H1 (cell line): ENCODE results near the gene PRCD. TPM values are rescaled to one million over a fixed set of nuclear protein-coding genes. Genes with fewer than 3 reads are reported as not detected.

ENCODE experiments used
- CTCF ChIA-PET: fragments of 300-600 bp; sonication (Branson Sonifier 250); formaldehyde crosslinking; loops from one replicate; lab custom pipeline; 2021; ENCODE audit not compliant: partially characterized antibody; lab: Charles Lee
- POLR2A ChIA-PET: fragments of 300-600 bp; sonication (Branson Sonifier 250); formaldehyde crosslinking; loops from one replicate; lab custom pipeline; 2021; ENCODE audit warnings: inconsistent platforms; ENCODE audit not compliant: partially characterized antibody; lab: Charles Lee
- DNase-seq, 2 experiments: peaks; one replicate each; pipeline versions ENCODE4 v3.0.0 to v3.0.0-alpha.2; 2010 to 2022; ENCODE audit warnings: low spot score in 2 of 2, low read depth in 1 of 2, mixed read lengths in 1 of 2
- FAIRE-seq: peaks from 2 replicates; lab custom pipeline; 2011; peaks lifted over from hg19 to GRCh38; lab: Jason Lieb, UNC
- H2AFZ ChIP-seq: 2 replicates; pipeline ENCODE4 v1.8.1; 2012; ENCODE audit warnings: low read length, inconsistent platforms
- H2AK5ac ChIP-seq: 2 replicates; pipeline ENCODE4 v1.6.1; 2013; ENCODE audit warnings: low read depth, low read length
- H2BK120ac ChIP-seq: replicated peaks from 2 replicates; pipeline ENCODE3; 2013; ENCODE audit warnings: low read depth, low read length, inconsistent platforms
- H2BK12ac ChIP-seq: 2 replicates; pipeline ENCODE4 v1.6.1; 2013; ENCODE audit warnings: low read depth, low read length
- H2BK15ac ChIP-seq: 2 replicates; pipeline ENCODE4 v1.6.1; 2013; ENCODE audit warnings: low read length
- H2BK20ac ChIP-seq: 2 replicates; pipeline ENCODE4 v1.6.1; 2013; ENCODE audit warnings: low read length
- H2BK5ac ChIP-seq: 2 replicates; pipeline ENCODE4 v1.6.1; 2013; ENCODE audit warnings: low read depth, low read length
- H3K14ac ChIP-seq: 2 replicates; pipeline ENCODE4 v1.6.1; 2013; ENCODE audit warnings: inconsistent platforms; ENCODE audit not compliant: insufficient read length
- H3K18ac ChIP-seq: 2 replicates; pipeline ENCODE4 v1.6.1; 2013; ENCODE audit warnings: low read length; ENCODE audit errors: extremely low read depth
- H3K23ac ChIP-seq: 2 replicates; pipeline ENCODE4 v1.6.1; 2013; ENCODE audit warnings: inconsistent platforms; ENCODE audit not compliant: insufficient read length
- H3K23me2 ChIP-seq: 2 replicates; pipeline ENCODE4 v1.6.1; 2013; ENCODE audit warnings: low read depth, low read length
- H3K27ac ChIP-seq: 2 replicates; pipeline ENCODE4 v1.6.1; 2011; ENCODE audit warnings: low read depth, low read length, inconsistent platforms
- H3K27me3 ChIP-seq, 4 experiments: replicated peaks in 1 of 4; 1 replicate in 1 of 4; 2 replicates in 3 of 4; pipeline versions ENCODE4 v1.6.1 to v1.8.1; 2011 to 2013; ENCODE audit warnings: low read length in 3 of 4, mild to moderate bottlenecking in 3 of 4, inconsistent platforms in 2 of 4, mixed read lengths in 2 of 4, moderate library complexity in 1 of 4; ENCODE audit not compliant: control insufficient read depth in 3 of 4, insufficient read depth in 3 of 4; ENCODE audit errors: extremely low read depth in 1 of 4
- H3K36me3 ChIP-seq, 4 experiments: 2 replicates each; pipeline versions ENCODE4 v1.6.1 to v1.8.1; 2011 to 2013; ENCODE audit warnings: mild to moderate bottlenecking in 4 of 4, low read length in 3 of 4, moderate library complexity in 2 of 4, control low read depth in 1 of 4, inconsistent platforms in 1 of 4; ENCODE audit not compliant: insufficient read depth in 4 of 4, control insufficient read depth in 2 of 4
- H3K4ac ChIP-seq: replicated peaks from 2 replicates; pipeline ENCODE3; 2013; ENCODE audit warnings: low read length, low read depth, mixed read lengths, inconsistent platforms; ENCODE audit not compliant: insufficient read length
- H3K4me1 ChIP-seq, 4 experiments: replicated peaks in 1 of 4; 1 replicate in 1 of 4; 2 replicates in 3 of 4; pipeline versions ENCODE4 v1.6.1 to v1.8.1; 2011 to 2013; ENCODE audit warnings: low read length in 3 of 4, inconsistent platforms in 2 of 4, mixed read lengths in 1 of 4; ENCODE audit not compliant: insufficient read depth in 4 of 4, control insufficient read depth in 3 of 4
- H3K4me2 ChIP-seq, 2 experiments: 2 replicates each; pipeline versions ENCODE4 v1.6.1 to v1.8.1; 2011 to 2013; ENCODE audit warnings: low read depth in 2 of 2, low read length in 2 of 2, control low read depth in 1 of 2, inconsistent platforms in 1 of 2, mild to moderate bottlenecking in 1 of 2; ENCODE audit not compliant: insufficient read depth in 1 of 2
- H3K4me3 ChIP-seq, 4 experiments: fragments of 200-600, 300-600 bp in 1 of 4; sonication (generic), shearing (Covaris generic), sonication (Bioruptor Twin) in 1 of 4; 2 replicates each; pipeline versions ENCODE4 v1.5.1 to v1.8.1; 2011 to 2016; ENCODE audit warnings: low read length in 4 of 4, low read depth in 3 of 4, control low read depth in 2 of 4, inconsistent platforms in 2 of 4, mild to moderate bottlenecking in 2 of 4, mixed read lengths in 1 of 4, moderate library complexity in 1 of 4; ENCODE audit not compliant: insufficient read depth in 2 of 4; ENCODE audit errors: extremely low read depth in 1 of 4
- H3K56ac ChIP-seq: replicated peaks from 2 replicates; pipeline ENCODE3; 2013; ENCODE audit warnings: low read depth, mild to moderate bottlenecking, mixed read lengths, low read length, inconsistent platforms; ENCODE audit not compliant: insufficient read length
- H3K79me1 ChIP-seq: 2 replicates; pipeline ENCODE4 v1.6.1; 2013; ENCODE audit warnings: low read depth, low read length, control low read depth
- H3K79me2 ChIP-seq, 2 experiments: 2 replicates each; pipeline versions ENCODE4 v1.6.1 to v1.8.1; 2012 to 2013; ENCODE audit warnings: low read length in 2 of 2, mild to moderate bottlenecking in 2 of 2, inconsistent platforms in 1 of 2; ENCODE audit not compliant: insufficient read depth in 2 of 2, control insufficient read depth in 1 of 2
- H3K9ac ChIP-seq, 4 experiments: replicated peaks in 1 of 4; 1 replicate in 1 of 4; 2 replicates in 3 of 4; pipeline versions ENCODE4 v1.6.1 to v1.8.1; 2011 to 2013; ENCODE audit warnings: low read depth in 3 of 4, low read length in 3 of 4, control low read depth in 2 of 4, mild to moderate bottlenecking in 2 of 4, moderate library complexity in 2 of 4, inconsistent platforms in 1 of 4; ENCODE audit errors: extremely low read depth in 1 of 4
- H3K9me3 ChIP-seq, 2 experiments: 2 replicates each; pipeline versions ENCODE4 v1.6.1 to v1.8.1; 2012 to 2013; ENCODE audit warnings: mild to moderate bottlenecking in 2 of 2, moderate library complexity in 2 of 2, control low read depth in 1 of 2, inconsistent platforms in 1 of 2, low read depth in 1 of 2, low read length in 1 of 2, mixed read lengths in 1 of 2; ENCODE audit not compliant: insufficient read depth in 2 of 2
- H4K20me1 ChIP-seq, 2 experiments: replicated peaks in 1 of 2; 2 replicates each; pipeline versions ENCODE3 to v1.8.1; 2011 to 2013; ENCODE audit warnings: inconsistent platforms in 2 of 2, low read length in 2 of 2, mild to moderate bottlenecking in 1 of 2; ENCODE audit not compliant: insufficient read depth in 2 of 2, control insufficient read depth in 1 of 2
- H4K5ac ChIP-seq: 2 replicates; pipeline ENCODE4 v1.6.1; 2013; ENCODE audit warnings: low read length, low read depth, mixed read lengths, inconsistent platforms; ENCODE audit not compliant: insufficient read length
- H4K8ac ChIP-seq: 2 replicates; pipeline ENCODE4 v1.8.0; 2013; ENCODE audit warnings: mild to moderate bottlenecking, moderate library complexity, low read length, inconsistent platforms; ENCODE audit not compliant: insufficient read depth; ENCODE audit errors: extremely low read depth
- H4K91ac ChIP-seq: replicated peaks from 2 replicates; pipeline ENCODE3; 2013; ENCODE audit warnings: low read length, mixed read lengths, inconsistent platforms; ENCODE audit not compliant: insufficient read length
- BACH1 ChIP-seq: IDR thresholded peaks from 2 replicates; pipeline ENCODE4 v1.6.1; 2012; ENCODE audit warnings: low read length, improper control_type of control experiment
- CBX8 ChIP-seq: fragments of 300-800, 300-1000 bp; sonication (generic); IDR thresholded peaks from 2 replicates; pipeline ENCODE4 v1.7.1; 2016; ENCODE audit warnings: low read depth, low read length, borderline replicate concordance
- CEBPB ChIP-seq: IDR thresholded peaks from 2 replicates; pipeline ENCODE4 v1.6.1; 2012; ENCODE audit warnings: low read depth, low read length
- EZH2 ChIP-seq: fragments of 200-600 bp; sonication (generic); IDR thresholded peaks from 2 replicates; pipeline ENCODE4 v1.7.1; 2012; ENCODE audit warnings: low read depth, mild to moderate bottlenecking, moderate library complexity, low read length, inconsistent platforms; ENCODE audit not compliant: severe bottlenecking
- GABPA ChIP-seq: IDR thresholded peaks from 2 replicates; pipeline ENCODE4 v1.6.1; 2011; ENCODE audit warnings: mild to moderate bottlenecking, low read length, moderate library complexity, borderline replicate concordance; ENCODE audit not compliant: insufficient read depth
- GTF2F1 ChIP-seq: IDR thresholded peaks from 2 replicates; pipeline ENCODE4 v1.6.1; 2012; ENCODE audit warnings: low read depth, low read length, improper control_type of control experiment, borderline replicate concordance
- RNF2 ChIP-seq: fragments of 200-900, 300-1000 bp; sonication (generic); IDR thresholded peaks from 2 replicates; pipeline ENCODE4 v1.7.1; 2016; ENCODE audit warnings: borderline replicate concordance, low read depth, mild to moderate bottlenecking, antibody characterized with exemption, low read length; ENCODE audit not compliant: poor library complexity, severe bottlenecking; ENCODE audit errors: missing control alignments
- SIX5 ChIP-seq: IDR thresholded peaks from 2 replicates; pipeline ENCODE4 v1.6.1; 2011; ENCODE audit warnings: mild to moderate bottlenecking, low read depth, low read length
- WGBS, 2 experiments: shearing (Covaris generic) in 1 of 2; methylation state at CpG; one replicate each; pipeline versions ENCODE4 v1.1.6 to v1.1.7; 2013 to 2015; ENCODE audit warnings: low lambda C conversion rate in 2 of 2, mixed read lengths in 2 of 2, inconsistent platforms in 1 of 2, low coverage in 1 of 2, missing lambda C conversion rate in 1 of 2; ENCODE audit not compliant: insufficient replicate concordance in 2 of 2, insufficient coverage in 1 of 2, insufficient read length in 1 of 2; ENCODE audit errors: extremely low coverage in 1 of 2, missing lambda C conversion rate in 1 of 2; 5-methylcytosine and 5-hydroxymethylcytosine counted together
- polyA plus RNA-seq, 7 experiments: library from polyadenylated mRNA; depleted of rRNA in 3 of 7; stranded (reverse) in 5 of 7; unstranded in 2 of 7; fragments of >200 nt in 5 of 7; fragments of 200-250 nt in 2 of 7; gene quantifications; 1 replicate in 5 of 7; 2 replicates in 1 of 7; 4 replicates in 1 of 7; pipeline versions ENCODE4 v1.2.1 to v1.2.3, GENCODE V29; 2011 to 2013; ENCODE audit warnings: missing spikeins in 2 of 7, mixed read lengths in 2 of 7
- total RNA-seq: library from RNA; stranded (reverse); fragmentation: NEBNext Ultra II Directional; extraction: Animal tissue kit (Norgen Biotek cat#: 25700); gene quantifications from 2 replicates; pipeline ENCODE4 v1.2.1, GENCODE V29; 2021
- TF ChIP-seq, protein P1 (sequence below): IDR thresholded peaks from 2 replicates; pipeline ENCODE4 v1.6.1; 2012; ENCODE audit warnings: inconsistent platforms
- TF ChIP-seq, protein P2 (sequence below): IDR thresholded peaks from 2 replicates; pipeline ENCODE4 v1.6.1; 2011; ENCODE audit warnings: low read length, improper control_type of control experiment
- TF ChIP-seq, protein P3 (sequence below): IDR thresholded peaks from 2 replicates; pipeline ENCODE4 v1.6.1; 2011; ENCODE audit warnings: low read depth, mild to moderate bottlenecking, low read length; ENCODE audit not compliant: insufficient read depth

Gene PRCD
- total and polyA plus RNA-seq, 2 of the 8 experiments (the other 6 are each of a cell fraction or from before 2014, with no cell fraction given), result 0.77 to 2.1 TPM

DNA sequence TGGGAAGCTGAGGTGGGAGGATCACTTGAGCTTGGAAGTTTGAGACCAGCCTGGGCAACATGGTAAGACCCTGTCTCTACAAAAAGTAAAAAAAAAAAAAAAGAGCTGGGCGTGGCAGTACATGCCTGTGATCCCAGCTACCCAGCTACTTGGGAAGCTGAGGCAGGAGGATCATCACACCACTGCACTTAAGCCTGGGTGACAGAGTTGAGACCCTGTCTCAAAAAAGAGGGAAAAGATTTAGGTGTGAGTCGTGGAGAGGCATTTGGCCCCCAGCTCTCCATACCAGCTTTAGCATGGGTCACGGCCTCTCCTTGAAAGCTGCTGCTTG, 26.7 kb downstream of the PRCD start:
- FAIRE-seq (no peak), DNase-seq (no peak)
- H3K9me3 ChIP-seq, result no peaks in the 10 kb centered on the region
- H3K56ac ChIP-seq, result no peak overlapping the region
- no peak overlapping the region for H2BK12ac ChIP-seq
- H3K9ac ChIP-seq, result no peak overlapping the region
- no peak overlapping the region for H3K14ac ChIP-seq
- H3K4me1 ChIP-seq, result peaks cover 0 to 21% (median 5%) of the 10 kb centered on the region in 4 experiments; a peak in 6 of 7 replicates
- H3K23me2 ChIP-seq, result no peaks in the 10 kb centered on the region; the same call in 1 of the 2 replicates
- H3K23ac ChIP-seq, result no peak overlapping the region
- no peaks in the 10 kb centered on the region; a peak in 1 of 7 replicates for H3K27me3 ChIP-seq
- no peak overlapping the region for H3K4ac ChIP-seq
- H4K8ac ChIP-seq, result no peak overlapping the region
- POLR2A ChIA-PET, result interaction anchor here (0.6 to 7.7 kb wide), 25 partner anchors 8 to 143 kb away, joined by 3 to 133 read pairs (median 4); partner anchors contain the start of genes PRCD and ST6GALNAC2
- no peak overlapping the region for H4K91ac ChIP-seq
- peaks cover 0 to 13% of the 10 kb centered on the region in 2 experiments; a peak in 2 of 4 replicates for H3K79me2 ChIP-seq
- CTCF ChIA-PET, result interaction anchor here (0.8 to 9.3 kb wide), 19 partner anchors 9 to 705 kb away, joined by 3 to 71 read pairs (median 4); no protein-coding TSS in a partner anchor
- 82% methylated on average over 2 of the region's 3 CpGs; no CpG with 5 or more reads in 1 of the 2 experiments for WGBS, 2 experiments
- no peak overlapping the region for H3K4me2 ChIP-seq
- H3K79me1 ChIP-seq, result peaks cover 6% of the 10 kb centered on the region
- H4K5ac ChIP-seq, result no peak overlapping the region
- no peak overlapping the region for H2BK20ac ChIP-seq
- H2AFZ ChIP-seq, result no peak overlapping the region
- no peak overlapping the region for H2BK15ac ChIP-seq
- H2AK5ac ChIP-seq, result no peak overlapping the region
- H3K27ac ChIP-seq, result no peak overlapping the region
- H2BK120ac ChIP-seq, result no peak overlapping the region
- peaks cover 28 to 33% of the 10 kb centered on the region in 2 experiments for H4K20me1 ChIP-seq
- H3K36me3 ChIP-seq, result peaks cover 17 to 44% (median 31%) of the 10 kb centered on the region in 4 experiments
- no peak overlapping the region for H3K18ac ChIP-seq
- no peak overlapping the region for H3K4me3 ChIP-seq
- H2BK5ac ChIP-seq, result no peak overlapping the region
- TF ChIP-seq CEBPB, result no peak
- no peak for TF ChIP-seq RNF2
- no peak for TF ChIP-seq EZH2
- no peak for TF ChIP-seq CBX8
- no peak for TF ChIP-seq BACH1
- TF ChIP-seq, protein P1, sequence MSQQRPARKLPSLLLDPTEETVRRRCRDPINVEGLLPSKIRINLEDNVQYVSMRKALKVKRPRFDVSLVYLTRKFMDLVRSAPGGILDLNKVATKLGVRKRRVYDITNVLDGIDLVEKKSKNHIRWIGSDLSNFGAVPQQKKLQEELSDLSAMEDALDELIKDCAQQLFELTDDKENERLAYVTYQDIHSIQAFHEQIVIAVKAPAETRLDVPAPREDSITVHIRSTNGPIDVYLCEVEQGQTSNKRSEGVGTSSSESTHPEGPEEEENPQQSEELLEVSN, result no peak
- no peak for TF ChIP-seq GABPA
- TF ChIP-seq, protein P2, sequence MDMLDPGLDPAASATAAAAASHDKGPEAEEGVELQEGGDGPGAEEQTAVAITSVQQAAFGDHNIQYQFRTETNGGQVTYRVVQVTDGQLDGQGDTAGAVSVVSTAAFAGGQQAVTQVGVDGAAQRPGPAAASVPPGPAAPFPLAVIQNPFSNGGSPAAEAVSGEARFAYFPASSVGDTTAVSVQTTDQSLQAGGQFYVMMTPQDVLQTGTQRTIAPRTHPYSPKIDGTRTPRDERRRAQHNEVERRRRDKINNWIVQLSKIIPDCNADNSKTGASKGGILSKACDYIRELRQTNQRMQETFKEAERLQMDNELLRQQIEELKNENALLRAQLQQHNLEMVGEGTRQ, result no peak
- TF ChIP-seq GTF2F1, result no peak
- TF ChIP-seq SIX5, result no peak
- TF ChIP-seq, protein P3, sequence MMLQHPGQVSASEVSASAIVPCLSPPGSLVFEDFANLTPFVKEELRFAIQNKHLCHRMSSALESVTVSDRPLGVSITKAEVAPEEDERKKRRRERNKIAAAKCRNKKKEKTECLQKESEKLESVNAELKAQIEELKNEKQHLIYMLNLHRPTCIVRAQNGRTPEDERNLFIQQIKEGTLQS, result no peak
